ENCODE results near the gene HPCAL1. TPM values are rescaled to one million over a fixed set of nuclear protein-coding genes. Genes with fewer than 3 reads are reported as not detected.

The HPCAL1 gene
- polyA plus RNA-seq, 3 donors, result 20.4 to 37.3 (median 28.5) TPM

DNA sequence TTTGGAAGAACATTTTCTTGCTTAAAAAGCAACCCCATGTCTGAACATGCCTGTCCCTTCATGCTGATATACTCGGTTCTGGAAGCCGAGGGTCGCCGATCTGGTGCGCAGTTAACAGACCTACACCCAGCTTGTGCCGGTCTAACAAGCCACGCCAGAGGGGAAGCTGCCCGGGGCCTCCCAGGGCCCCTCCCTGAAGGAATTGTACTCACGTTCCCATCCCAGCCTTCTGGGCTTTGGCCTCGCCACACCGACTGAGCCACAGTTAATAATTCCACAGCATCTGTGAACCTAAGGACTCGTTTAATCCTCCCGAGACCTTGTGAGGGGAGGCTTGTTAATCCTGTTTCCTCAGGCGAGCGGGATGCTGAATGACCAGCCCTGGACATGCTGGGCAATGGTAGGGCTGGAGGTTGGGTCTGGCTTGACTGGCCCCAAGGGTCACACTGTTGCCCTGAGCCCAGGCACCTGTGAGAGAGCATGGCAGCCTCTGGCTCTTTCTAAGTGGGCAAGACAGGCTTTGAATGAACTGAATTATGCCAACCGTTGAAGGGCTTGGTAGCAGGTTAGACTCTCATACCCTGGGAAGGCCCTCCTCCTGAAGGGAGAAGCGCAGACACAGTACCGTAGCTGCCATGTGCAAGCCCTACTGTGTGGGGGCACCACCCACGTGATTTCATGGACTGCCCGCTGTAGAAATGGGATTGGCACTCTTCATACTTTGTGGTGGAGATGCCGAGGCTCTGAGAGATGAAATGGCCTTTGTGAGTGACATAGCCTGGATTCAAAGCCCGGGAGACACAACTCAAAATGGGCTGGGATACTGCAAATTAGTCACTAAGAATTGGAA, 173.3 kb downstream of the HPCAL1 start:
- DNase-seq (ENCODE audit: extremely low read depth in 1 of 11, low read depth in 9 of 11, low spot score in 4 of 11), result no peak

DNA sequence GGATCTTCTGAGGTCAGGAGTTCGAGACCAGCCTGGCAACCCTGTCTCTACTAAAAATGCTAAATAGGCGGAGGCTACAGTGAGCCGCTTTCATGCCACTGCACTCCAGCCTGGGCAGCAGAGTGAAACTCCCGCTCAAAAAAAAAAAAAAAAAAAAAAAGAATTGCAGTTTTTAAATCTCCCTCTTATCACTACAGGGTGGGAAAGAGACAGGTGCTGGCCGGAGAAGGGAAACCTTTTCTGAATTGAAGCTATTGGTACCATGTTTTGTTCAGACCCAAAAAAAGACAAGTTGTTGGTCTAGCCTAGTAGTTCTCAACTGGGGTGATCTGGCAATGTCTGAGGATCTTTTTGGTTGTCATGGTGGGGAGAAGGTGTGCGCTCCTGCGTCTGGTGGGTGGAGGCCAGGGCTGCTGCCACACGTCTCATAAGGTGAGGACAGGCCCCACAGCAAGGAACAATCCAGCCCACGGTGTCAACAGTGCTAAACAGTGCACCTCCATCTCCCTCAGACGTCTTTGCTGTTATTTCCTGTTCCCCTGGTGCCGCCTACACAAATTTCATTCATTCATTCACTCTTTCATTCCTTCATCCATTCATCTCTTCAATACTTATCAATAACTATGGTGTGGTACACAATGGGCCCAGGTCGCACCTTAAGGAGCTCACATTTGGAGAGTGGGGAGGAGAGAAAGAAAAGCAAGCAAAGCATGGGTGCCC, 174.2 kb downstream of the HPCAL1 start:
- DNase-seq (ENCODE audit: extremely low read depth in 1 of 11, low read depth in 9 of 11, low spot score in 4 of 11), result no peak

Other genes with a start within 250 kb of the HPCAL1 start
- 100 to 1,000 TPM in 2 of 3 donors, 10 to 100 TPM in 1; 90.8 to 108 (median 103) TPM for gene CYS1, start 222.5 kb upstream of the HPCAL1 start, polyA plus RNA-seq (ENCODE audit: insufficient read length in 3 of 3)
- 10 to 100 TPM; 44.8 to 65.9 (median 64.7) TPM for gene RRM2, start 180.2 kb upstream of the HPCAL1 start, polyA plus RNA-seq (ENCODE audit: insufficient read length in 3 of 3)
- gene ODC1, start 145.4 kb downstream of the HPCAL1 start, polyA plus RNA-seq (ENCODE audit: insufficient read length in 3 of 3), result 100 to 1,000 TPM; 395 to 463 (median 445) TPM